ENCODE data around the gene CHRNE.
"Not testable (repeated sequence)": the region's sequence is repeated elsewhere in the genome, so short reads cannot be mapped to it uniquely, and the experiment has no call there.

The CHRNE gene

DNA sequence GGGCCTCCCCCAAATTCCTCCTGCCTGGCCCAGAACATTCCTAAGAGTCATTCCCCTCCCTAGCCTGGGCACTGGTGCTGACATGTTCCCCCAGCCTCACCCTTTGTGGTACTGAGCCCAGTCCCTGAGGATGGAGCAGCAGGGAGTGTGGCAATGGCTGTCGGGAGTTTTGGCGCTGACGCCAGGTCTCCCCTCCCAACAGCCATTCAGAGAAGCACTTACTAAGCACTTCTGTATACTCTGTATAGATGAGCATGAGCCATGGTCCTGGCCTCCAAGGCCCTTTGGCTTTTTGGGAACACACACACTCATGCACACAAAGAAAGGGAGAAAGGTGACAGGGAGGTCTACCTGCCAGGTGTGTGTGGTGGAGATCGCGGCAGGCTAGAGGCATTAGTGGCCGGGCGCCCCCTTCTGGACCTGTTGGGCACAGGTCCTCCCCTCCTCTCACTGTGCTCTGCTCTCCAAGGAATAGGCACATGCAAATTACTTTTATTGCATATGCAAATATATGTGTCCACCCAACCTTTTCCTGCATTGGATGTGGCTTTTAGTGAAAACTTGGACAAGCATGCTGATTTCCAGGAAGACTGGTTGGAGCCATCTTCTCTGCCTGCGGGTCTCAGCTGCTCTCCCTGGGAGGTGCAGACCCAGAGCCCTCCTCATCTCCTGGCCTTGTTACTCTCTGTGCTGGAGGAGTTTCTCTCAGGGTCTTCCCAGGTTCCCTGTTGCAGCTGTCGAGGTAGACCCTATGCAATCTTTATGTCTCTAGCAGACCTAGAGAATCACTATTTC, 20.9 kb downstream of the CHRNE start:
- peaks cover 71% of the 10 kb centered on the region for H3K36me3 ChIP-seq (ENCODE audit: control insufficient read depth, insufficient read depth, low read length)
- 28 to 75% methylated on average over 2 to 6 of the region's 9 CpGs for WGBS, 2 experiments (ENCODE audit: insufficient coverage in 2 of 2)
- H3K9me3 ChIP-seq (ENCODE audit: control insufficient read depth, low read length), result no peaks in the 10 kb centered on the region
- H3K27ac ChIP-seq (ENCODE audit: low read depth, low read length, severe bottlenecking), result no peak overlapping the region
- peaks cover 6% of the 10 kb centered on the region for H3K4me1 ChIP-seq (ENCODE audit: control insufficient read depth, insufficient read depth, low read length, poor library complexity, severe bottlenecking)
- no peak overlapping the region for H3K4me3 ChIP-seq (ENCODE audit: extremely low read depth, insufficient read depth, low read length, poor library complexity, severe bottlenecking)

DNA sequence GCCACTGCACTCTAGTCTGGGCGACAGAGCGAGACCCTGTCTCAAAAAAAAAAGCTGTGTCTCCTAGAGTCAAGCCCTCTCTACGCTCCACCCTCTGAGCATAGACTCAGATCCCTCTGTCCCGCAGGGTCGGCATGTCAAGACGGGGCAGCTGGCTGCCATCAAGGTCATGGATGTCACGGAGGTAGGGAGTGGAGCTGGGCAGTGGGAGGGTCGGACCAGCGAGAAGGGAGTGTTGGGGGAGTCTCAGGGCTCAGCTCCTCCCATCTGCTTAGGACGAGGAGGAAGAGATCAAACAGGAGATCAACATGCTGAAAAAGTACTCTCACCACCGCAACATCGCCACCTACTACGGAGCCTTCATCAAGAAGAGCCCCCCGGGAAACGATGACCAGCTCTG, 22.0 kb downstream of the CHRNE start:
- Histone ChIP-seq H3K9me3 (ENCODE audit: control insufficient read depth, low read length) (no peaks in the 10 kb centered on the region), H3K27ac (ENCODE audit: low read depth, low read length, severe bottlenecking) (no peak overlapping the region), H3K4me3 (ENCODE audit: extremely low read depth, insufficient read depth, low read length, poor library complexity, severe bottlenecking) (no peak overlapping the region), H3K36me3 (ENCODE audit: control insufficient read depth, insufficient read depth, low read length) (peaks cover 60% of the 10 kb centered on the region), H3K4me1 (ENCODE audit: control insufficient read depth, insufficient read depth, low read length, poor library complexity, severe bottlenecking) (peaks cover 6% of the 10 kb centered on the region)
- WGBS, 2 experiments (ENCODE audit: insufficient coverage in 2 of 2), result 86% methylated on average over 14 of the region's 15 CpGs

DNA sequence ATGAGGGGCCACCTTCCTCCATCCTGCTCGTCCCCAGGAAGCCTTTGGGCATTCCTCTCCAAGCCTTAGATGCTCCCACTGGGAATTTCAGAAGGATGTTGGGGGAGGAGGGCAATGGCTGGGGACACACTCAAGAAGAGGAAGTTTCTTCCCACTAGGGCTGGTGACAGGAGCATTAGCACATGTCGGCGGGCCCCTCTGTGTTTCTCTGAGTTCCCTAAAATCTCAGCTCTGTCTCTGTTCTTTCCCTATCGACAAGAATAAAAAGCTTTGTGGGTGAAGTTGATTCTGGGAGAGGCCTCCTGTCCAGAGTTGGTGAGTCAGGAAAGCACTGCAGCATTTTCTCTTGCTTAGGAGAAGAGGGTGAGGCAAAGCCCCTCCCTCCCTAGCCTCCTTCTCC, 23.3 kb downstream of the CHRNE start:
- Histone ChIP-seq H3K27ac (ENCODE audit: low read depth, low read length, severe bottlenecking) (no peak overlapping the region), H3K4me1 (ENCODE audit: control insufficient read depth, insufficient read depth, low read length, poor library complexity, severe bottlenecking) (peaks cover 6% of the 10 kb centered on the region), H3K4me3 (ENCODE audit: extremely low read depth, insufficient read depth, low read length, poor library complexity, severe bottlenecking) (no peak overlapping the region), H3K36me3 (ENCODE audit: control insufficient read depth, insufficient read depth, low read length) (peaks cover 48% of the 10 kb centered on the region), H3K9me3 (ENCODE audit: control insufficient read depth, low read length) (no peaks in the 10 kb centered on the region)
- 100% methylated on average over 2 to 3 of the region's 4 CpGs for WGBS, 2 experiments (ENCODE audit: insufficient coverage in 2 of 2)

DNA sequence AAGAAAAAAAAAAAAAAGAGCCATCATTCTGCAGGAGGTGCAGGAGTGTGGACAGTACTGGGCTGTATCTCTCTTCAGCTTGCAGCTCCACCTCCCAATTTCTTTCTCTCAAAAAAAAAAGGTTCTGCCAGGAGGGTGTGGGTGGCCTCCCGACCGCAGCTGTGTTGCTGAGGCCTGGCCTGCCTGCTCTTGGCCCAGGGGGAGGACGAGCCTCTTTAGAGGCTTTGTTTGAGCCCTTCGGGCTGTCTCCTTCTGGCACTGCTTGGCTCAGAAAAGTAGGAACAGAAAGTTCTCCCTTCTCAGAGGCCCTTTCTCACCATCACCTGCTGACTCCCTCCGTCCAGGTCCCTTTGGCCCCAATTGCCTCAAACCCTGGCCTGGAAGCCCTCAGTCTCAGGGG, 25.8 kb downstream of the CHRNE start:
- Histone ChIP-seq H3K4me1 (ENCODE audit: control insufficient read depth, insufficient read depth, low read length, poor library complexity, severe bottlenecking) (peaks cover 11% of the 10 kb centered on the region), H3K4me3 (ENCODE audit: extremely low read depth, insufficient read depth, low read length, poor library complexity, severe bottlenecking) (no peak overlapping the region), H3K36me3 (ENCODE audit: control insufficient read depth, insufficient read depth, low read length) (peaks cover 37% of the 10 kb centered on the region), H3K9me3 (ENCODE audit: control insufficient read depth, low read length) (no peaks in the 10 kb centered on the region), H3K27ac (ENCODE audit: low read depth, low read length, severe bottlenecking) (no peak overlapping the region)
- WGBS, 2 experiments (ENCODE audit: insufficient coverage in 2 of 2), result 86 to 100% methylated on average over 1 to 4 of the region's 5 CpGs

DNA sequence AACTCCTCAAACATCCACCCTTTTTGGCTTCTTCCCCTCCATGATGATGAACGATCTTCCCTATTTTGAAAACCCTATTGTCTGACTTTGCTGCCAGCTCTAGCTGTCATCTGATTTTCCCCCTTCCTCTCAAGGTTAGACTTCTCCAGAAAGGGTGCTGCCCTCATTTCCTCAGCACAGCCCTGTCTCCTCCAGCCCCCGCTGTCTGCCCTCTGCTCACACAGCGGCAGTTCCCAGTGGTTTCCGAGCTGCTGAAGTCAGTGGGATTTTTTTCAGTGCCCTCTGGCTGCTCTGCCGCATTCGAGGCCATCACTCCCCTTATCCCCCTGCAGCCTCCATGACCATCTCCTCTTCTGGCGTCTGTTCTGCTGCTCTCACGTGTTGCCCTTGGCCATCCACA, 30.1 kb downstream of the CHRNE start:
- WGBS, 2 experiments (ENCODE audit: insufficient coverage in 2 of 2), result 63 to 64% methylated on average over 6 to 7 of the region's 8 CpGs
- H3K4me1 ChIP-seq (ENCODE audit: control insufficient read depth, insufficient read depth, low read length, poor library complexity, severe bottlenecking), result peaks cover 5% of the 10 kb centered on the region
- H3K36me3 ChIP-seq (ENCODE audit: control insufficient read depth, insufficient read depth, low read length), result peaks cover 22% of the 10 kb centered on the region
- H3K27ac ChIP-seq (ENCODE audit: low read depth, low read length, severe bottlenecking), result no peak overlapping the region
- no peak overlapping the region for H3K4me3 ChIP-seq (ENCODE audit: extremely low read depth, insufficient read depth, low read length, poor library complexity, severe bottlenecking)
- H3K9me3 ChIP-seq (ENCODE audit: control insufficient read depth, low read length), result no peaks in the 10 kb centered on the region

DNA sequence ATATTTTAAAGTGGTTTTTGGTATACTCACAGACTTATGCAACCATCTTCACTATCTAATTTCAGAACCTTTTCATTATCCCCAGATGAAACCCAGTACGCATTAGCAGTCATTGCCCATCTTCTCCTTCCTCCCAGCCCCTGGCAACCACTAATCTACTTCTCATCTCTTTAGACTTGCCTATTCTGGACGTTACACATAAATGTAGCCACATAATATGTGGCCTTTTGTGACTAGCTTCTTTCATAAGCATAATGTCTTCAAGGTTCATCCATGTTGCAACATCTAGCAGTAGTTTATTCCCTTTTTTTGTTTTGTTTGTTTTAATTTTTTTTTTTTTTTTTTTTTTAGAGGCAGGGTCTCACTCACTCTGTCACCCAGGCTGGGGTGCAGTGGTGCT, 32.0 kb downstream of the CHRNE start:
- no peaks in the 10 kb centered on the region for H3K9me3 ChIP-seq (ENCODE audit: control insufficient read depth, low read length)
- WGBS, 2 experiments (ENCODE audit: insufficient coverage in 2 of 2), result 93 to 100% methylated on average over 1 to 2 of the region's 2 CpGs
- H3K27ac ChIP-seq (ENCODE audit: low read depth, low read length, severe bottlenecking), result no peak overlapping the region
- no peak overlapping the region for H3K4me3 ChIP-seq (ENCODE audit: extremely low read depth, insufficient read depth, low read length, poor library complexity, severe bottlenecking)
- H3K36me3 ChIP-seq (ENCODE audit: control insufficient read depth, insufficient read depth, low read length), result peaks cover 22% of the 10 kb centered on the region
- peaks cover 5% of the 10 kb centered on the region for H3K4me1 ChIP-seq (ENCODE audit: control insufficient read depth, insufficient read depth, low read length, poor library complexity, severe bottlenecking)

DNA sequence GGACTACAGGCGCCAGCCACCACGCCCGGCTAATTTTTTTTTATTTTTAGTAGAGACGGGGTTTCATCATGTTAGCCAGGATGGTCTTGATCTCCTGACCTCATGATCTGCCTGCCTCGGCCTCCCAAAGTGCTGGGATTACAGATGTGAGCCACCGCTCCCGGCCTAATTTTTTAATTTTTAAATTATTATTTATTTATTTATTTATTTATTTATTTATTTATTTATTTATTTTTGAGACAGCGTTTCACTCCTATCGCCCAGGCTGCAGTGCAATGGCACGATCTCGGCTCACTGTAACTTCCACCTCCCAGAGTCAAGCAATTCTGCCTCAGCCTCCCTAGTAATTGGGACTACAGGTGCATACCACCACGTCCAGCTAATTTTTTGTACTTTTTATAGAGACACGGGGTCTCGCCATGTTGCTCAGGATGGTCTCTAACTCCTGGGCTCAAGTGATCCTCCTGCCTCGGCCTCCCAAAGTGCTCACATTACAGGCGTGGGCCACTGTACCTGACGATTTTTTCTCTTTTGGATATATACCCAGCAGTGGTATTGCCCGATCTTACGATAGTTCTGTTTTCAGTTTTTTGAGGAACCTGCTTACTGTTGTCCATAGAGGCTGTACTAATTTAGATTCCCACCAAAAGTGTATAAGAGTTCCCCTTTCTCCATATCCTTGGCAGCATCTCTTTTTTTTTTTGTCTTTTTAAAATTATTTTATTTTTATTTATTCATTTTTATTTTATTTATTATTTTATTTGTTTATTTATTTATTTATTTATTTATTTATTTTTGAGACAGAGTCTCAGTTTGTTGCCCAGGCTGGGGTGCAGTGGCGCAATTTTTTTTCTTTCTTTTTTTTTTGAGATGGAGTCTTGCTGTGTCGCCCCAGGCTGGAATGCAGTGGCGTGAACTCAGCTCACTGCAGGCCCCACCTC, 33.6 kb downstream of the CHRNE start:
- not testable (repeated sequence) for H3K27ac ChIP-seq (ENCODE audit: low read depth, low read length, severe bottlenecking); H3K4me3 ChIP-seq (ENCODE audit: extremely low read depth, insufficient read depth, low read length, poor library complexity, severe bottlenecking); H3K9me3 ChIP-seq (ENCODE audit: control insufficient read depth, low read length); H3K4me1 ChIP-seq (ENCODE audit: control insufficient read depth, insufficient read depth, low read length, poor library complexity, severe bottlenecking)
- 92 to 93% methylated on average over 13 to 16 of the region's 22 CpGs for WGBS, 2 experiments (ENCODE audit: insufficient coverage in 2 of 2)
- peaks cover 19% of the 10 kb centered on the region for H3K36me3 ChIP-seq (ENCODE audit: control insufficient read depth, insufficient read depth, low read length)

DNA sequence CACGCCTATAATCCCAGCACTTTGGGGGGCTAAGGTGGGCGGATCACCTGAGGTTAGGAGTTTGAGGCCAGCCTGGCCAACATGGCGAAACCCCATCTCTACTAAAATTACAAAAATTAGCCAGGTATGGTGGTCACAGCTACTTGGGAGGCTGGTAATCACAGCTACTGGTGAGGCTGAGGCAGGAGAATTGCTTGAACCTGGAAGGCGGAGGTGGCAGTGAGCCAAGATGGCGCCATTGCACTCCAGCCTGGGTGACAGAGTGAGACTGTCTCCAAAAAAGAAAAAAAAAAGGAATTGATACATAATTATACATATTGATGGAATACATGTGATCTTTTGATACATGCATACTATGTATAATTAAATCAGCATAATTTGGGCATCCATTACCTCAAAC, 35.4 kb downstream of the CHRNE start:
- not testable (repeated sequence) for H3K27ac ChIP-seq (ENCODE audit: low read depth, low read length, severe bottlenecking); H3K4me3 ChIP-seq (ENCODE audit: extremely low read depth, insufficient read depth, low read length, poor library complexity, severe bottlenecking); H3K9me3 ChIP-seq (ENCODE audit: control insufficient read depth, low read length); H3K4me1 ChIP-seq (ENCODE audit: control insufficient read depth, insufficient read depth, low read length, poor library complexity, severe bottlenecking)
- 85 to 100% methylated on average over 1 to 4 of the region's 5 CpGs for WGBS, 2 experiments (ENCODE audit: insufficient coverage in 2 of 2)
- H3K36me3 ChIP-seq (ENCODE audit: control insufficient read depth, insufficient read depth, low read length), result peaks cover 13% of the 10 kb centered on the region

DNA sequence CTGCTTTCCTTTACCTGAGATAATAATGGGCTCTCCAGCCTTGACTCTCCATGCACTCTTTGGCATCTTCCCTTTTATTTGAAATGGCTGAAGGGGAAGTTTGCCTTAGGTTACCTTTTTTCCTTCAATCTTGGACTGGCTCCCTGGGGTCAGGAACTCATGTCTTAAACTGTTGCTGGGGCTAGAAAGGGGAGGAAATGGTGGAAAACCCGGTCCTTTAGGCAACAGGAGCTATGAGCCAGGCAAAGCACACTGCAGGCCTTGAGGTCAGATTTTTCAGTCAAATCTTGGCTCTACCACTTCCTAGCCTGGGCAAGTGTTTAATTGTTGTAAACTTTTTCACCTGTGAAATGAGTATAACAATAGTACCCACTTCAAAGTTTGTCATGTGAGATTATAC, 39.6 kb downstream of the CHRNE start:
- Histone ChIP-seq H3K4me3 (ENCODE audit: extremely low read depth, insufficient read depth, low read length, poor library complexity, severe bottlenecking) (no peak overlapping the region), H3K4me1 (ENCODE audit: control insufficient read depth, insufficient read depth, low read length, poor library complexity, severe bottlenecking) (peaks cover 12% of the 10 kb centered on the region), H3K27ac (ENCODE audit: low read depth, low read length, severe bottlenecking) (no peak overlapping the region), H3K9me3 (ENCODE audit: control insufficient read depth, low read length) (no peaks in the 10 kb centered on the region), H3K36me3 (ENCODE audit: control insufficient read depth, insufficient read depth, low read length) (peaks cover 17% of the 10 kb centered on the region)
- WGBS, 2 experiments (ENCODE audit: insufficient coverage in 2 of 2), result 100% methylated on average over 1 of the region's 1 CpG

DNA sequence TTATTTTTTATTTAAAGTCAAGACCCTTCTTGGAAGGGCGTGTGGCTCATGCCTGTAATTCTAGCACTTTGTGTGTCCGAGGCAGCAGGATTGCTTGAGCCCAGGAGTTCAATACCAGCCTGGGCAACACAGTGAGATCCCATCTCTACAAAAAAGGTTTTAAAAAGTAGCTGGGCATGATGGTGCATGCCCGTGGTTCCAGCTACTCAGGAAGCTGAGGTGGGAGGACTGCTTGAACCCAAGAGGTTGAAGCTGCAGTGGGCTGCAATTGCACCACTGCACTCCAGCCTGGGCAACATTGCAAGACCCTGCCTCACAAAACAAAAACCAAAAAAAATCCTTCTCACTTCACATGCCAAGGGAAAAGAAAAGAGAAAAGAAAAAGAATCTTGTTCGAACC, 40.2 kb downstream of the CHRNE start:
- H3K4me1 ChIP-seq (ENCODE audit: control insufficient read depth, insufficient read depth, low read length, poor library complexity, severe bottlenecking), result peaks cover 17% of the 10 kb centered on the region
- 96% methylated on average over 4 of the region's 4 CpGs; no CpG with 5 or more reads in 1 of the 2 experiments for WGBS, 2 experiments (ENCODE audit: insufficient coverage in 2 of 2)
- H3K36me3 ChIP-seq (ENCODE audit: control insufficient read depth, insufficient read depth, low read length), result peaks cover 17% of the 10 kb centered on the region
- no peaks in the 10 kb centered on the region for H3K9me3 ChIP-seq (ENCODE audit: control insufficient read depth, low read length)
- no peak overlapping the region for H3K27ac ChIP-seq (ENCODE audit: low read depth, low read length, severe bottlenecking)
- no peak overlapping the region for H3K4me3 ChIP-seq (ENCODE audit: extremely low read depth, insufficient read depth, low read length, poor library complexity, severe bottlenecking)
